GM21529 (cell line): ENCODE measurements around the gene DDAH2.

Experiments used
- ATAC-seq: cut with Tn5 transposase; IDR thresholded peaks from one replicate; pipeline ENCODE4 v1.9.1; 2021; ENCODE audit not compliant: unreplicated experiment

DDAH2 gene, protein sequence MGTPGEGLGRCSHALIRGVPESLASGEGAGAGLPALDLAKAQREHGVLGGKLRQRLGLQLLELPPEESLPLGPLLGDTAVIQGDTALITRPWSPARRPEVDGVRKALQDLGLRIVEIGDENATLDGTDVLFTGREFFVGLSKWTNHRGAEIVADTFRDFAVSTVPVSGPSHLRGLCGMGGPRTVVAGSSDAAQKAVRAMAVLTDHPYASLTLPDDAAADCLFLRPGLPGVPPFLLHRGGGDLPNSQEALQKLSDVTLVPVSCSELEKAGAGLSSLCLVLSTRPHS

GRCh38 chr6:31728767-31729514, at the start of gene DDAH2:
Gene DDAH2, minus strand, starts transcription at chr6:31729299. Its CDS starts 138 bp downstream, at chr6:31729161.
- no peak for ATAC-seq

DNA sequence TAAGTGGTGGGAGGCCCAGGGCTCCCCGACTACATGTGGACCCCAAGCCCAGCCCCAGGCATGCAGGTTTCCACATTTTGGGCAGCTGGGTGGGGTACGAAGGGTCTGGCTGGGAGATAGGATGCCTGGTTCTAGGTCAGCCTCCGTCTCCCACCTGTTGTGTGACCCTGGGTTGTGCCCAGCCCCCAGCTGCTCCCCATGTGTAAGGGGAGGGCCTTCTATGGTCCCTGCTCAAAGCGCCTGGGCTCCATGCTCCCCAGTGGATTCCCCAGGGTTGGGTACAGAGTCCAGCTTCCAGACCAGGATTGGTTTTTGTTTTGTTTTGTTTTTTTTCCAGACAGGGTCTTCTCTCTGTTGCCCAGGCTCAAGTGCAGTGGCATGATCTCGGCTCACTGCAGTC, 49.1 kb upstream of the DDAH2 start:
- ATAC-seq: no peak

- no peak for ATAC-seq
Observed at GRCh38 chr6:31777667-31778050, 48.6 kb upstream of the DDAH2 start.

GRCh38 chr6:31776989-31777666, 48.0 kb upstream of the DDAH2 start, which contains the start of gene VWA7:
Gene VWA7, minus strand, starts transcription at chr6:31777328. Its CDS starts 549 bp downstream, at chr6:31776779.
- ATAC-seq: peak; percentile 68

DNA sequence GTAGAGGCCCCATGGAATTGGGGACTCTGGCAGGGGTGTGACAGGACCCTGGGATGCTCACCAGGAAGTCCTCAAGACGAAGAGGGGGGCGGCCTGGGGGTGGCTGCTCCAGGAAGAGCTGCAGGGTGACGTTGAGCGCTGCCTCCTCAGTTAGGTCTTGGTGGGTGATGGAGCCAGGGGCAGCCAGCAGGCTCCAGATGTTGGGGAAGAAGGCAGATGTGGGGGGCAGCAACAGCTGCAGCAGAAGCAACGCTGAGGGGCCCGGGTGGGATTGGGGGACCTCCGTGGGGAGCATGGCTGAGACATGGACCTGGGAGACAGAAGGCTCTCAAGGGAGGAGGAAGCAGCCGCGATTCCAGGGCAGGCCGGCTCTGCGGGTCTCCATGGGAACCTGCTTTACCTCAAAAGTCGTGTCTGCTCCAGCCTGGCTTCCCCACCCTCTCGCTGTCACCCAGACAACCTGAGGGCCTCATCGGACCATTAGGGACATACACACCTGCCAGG, 47.4 kb upstream of the DDAH2 start:
- no peak for ATAC-seq

GRCh38 chr6:31775633-31776484, 46.8 kb upstream of the DDAH2 start:
- ATAC-seq: no peak

DNA sequence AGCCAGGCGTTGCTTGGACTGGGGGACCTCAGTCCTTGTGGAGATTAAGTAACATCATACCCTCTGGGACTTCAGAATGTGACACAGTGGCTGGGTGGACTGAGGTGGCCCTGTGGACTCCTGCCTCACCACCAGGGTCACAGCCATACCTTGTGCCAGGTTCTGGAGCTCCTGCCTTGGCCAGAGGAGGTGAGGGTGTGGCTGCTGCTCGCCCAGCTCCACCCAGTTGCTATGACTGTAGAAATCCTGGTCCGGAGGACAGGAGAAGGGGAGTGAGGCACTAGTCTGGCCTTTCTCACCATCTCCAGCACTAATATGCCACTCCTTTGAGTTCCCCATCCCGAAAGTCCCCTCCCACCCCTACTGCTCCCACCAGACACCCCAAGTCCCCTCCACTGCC, 46.1 kb upstream of the DDAH2 start:
- no peak for ATAC-seq

DNA sequence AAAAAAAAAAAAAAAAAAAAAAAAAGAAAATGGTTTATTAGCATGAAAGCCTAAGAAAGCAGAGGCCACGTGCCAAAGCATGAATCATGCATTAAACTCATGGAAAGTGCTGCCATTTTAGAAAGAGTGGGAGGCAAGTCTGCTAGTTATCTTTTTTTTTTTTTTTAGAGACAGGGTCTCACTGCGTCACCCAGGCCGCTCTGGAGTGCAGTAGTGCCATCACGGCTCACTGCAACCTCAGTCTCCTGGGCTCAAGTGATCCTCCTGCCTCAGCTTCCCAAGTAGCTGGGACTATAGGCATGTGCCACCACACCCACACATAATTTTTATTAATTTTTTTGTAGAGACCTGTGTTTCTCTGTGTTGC, 42.9 kb upstream of the DDAH2 start:
- ATAC-seq: no peak

- ATAC-seq: no peak
Observed at GRCh38 chr6:31770860-31771259, 41.8 kb upstream of the DDAH2 start.

DNA sequence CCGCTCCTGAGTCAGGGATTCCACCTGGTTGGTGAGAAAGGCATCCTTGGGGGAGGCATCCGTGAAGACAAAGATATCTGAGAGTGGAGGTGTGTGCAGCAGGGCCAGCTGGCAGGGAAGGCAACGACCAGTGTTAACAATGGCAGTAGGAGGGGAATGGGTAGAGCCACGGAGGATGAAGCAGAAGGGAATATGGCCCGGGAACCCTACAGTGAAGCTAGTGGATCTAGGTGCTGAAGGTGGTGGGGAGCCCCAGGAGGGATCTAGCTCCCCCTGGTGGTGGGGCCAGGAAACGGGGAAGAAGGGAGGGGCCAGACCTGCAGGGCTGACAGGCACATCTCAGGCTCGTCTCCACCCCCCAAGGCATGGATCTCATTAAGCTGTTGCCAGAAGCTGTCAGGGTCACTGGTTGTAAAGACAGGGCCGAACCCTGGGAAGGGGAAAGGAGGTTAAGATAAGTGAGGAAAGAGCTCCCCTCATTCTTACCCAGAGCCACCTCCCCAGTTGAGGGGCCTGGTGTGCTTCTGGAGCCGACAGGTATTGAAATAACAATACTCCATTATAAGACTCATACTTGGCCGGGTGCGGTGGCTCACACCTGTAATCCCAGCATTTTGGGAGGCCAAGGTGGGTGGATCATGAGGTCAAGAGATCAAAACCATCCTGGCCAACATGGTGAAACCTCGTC, 40.7 kb upstream of the DDAH2 start:
- ATAC-seq: no peak

- ATAC-seq: no peak
Observed at GRCh38 chr6:31768363-31769257, 39.5 kb upstream of the DDAH2 start.

GRCh38 chr6:31767096-31767645, 38.1 kb upstream of the DDAH2 start:
- no peak for ATAC-seq

- no peak for ATAC-seq
Observed at GRCh38 chr6:31765910-31766794, 37.1 kb upstream of the DDAH2 start.

DNA sequence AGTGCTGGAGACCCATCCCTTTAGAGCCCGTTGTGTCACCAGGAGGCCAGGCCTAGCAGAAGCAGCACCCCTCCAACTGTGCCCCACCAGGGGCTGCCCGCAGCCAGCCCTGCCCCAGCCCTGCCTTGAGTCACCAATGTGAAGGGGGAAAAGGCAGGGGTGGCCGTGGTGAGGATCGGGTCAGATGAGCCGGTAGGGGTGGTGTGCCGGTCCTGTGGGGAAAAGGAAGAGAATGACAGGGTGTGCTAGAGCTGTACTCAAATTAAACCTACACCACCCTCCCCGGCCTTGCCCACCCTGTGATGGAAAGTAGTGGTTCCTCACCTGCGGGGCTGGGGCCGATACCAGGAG, 36.4 kb upstream of the DDAH2 start:
- no peak for ATAC-seq

GRCh38 chr6:31764198-31764597, 35.1 kb upstream of the DDAH2 start:
- no peak for ATAC-seq

GRCh38 chr6:31763619-31763940, 34.5 kb upstream of the DDAH2 start:
- ATAC-seq: no peak

DNA sequence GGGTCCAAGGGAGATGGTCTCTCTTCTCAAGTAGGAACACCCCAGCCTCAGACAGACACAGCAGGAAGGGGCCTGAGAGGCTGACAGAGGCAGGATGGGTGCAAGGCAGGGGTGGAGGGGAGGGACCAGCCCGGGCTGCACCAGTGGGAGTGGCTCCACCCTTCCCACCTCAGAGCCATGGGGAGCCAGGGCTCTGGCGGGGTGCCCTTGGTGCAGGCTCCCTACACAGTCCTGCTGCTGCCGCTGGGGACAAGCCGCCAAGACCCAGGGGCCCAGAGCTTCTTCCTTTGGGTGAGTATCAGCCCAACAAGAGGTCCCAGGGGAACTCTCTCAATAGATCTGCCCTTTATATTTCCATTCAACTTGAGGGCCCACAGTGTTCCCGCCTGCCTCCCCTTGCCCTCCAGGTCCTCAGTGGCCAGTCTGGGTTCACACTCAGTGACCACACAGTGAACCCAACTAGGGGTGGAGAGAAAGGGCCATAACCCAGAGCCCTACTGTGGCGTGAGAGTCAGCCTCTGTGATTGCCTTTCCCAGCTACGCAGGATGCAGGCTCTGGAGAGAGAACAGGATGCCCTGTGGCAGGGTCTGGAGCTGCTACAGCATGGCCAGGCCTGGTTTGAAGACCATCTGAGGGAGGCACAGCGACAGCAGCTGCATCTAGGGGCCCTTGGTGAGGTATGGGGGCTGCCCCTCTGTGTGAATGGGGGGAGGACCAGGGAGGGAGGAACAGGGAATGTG, 33.9 kb upstream of the DDAH2 start:
- ATAC-seq: no peak

- no peak for ATAC-seq
Observed at GRCh38 chr6:31762356-31762755, 33.3 kb upstream of the DDAH2 start, which contains the start of gene SAPCD1. Gene SAPCD1, plus strand, starts transcription at chr6:31762656. Its CDS starts 399 bp downstream, at chr6:31763055.
